Activated T-helper 17 cell treated with anti-CD3 and anti-CD28 coated beads, Interleukin-2, amount 50 U/mL, for 72 hours (primary cell): Measurements from ENCODE around the gene MAT2B. TPM values are rescaled to one million over a fixed set of nuclear protein-coding genes. Genes with fewer than 3 reads are reported as not detected.

ENCODE experiments used
- ATAC-seq: fragments of 150-1000 bp; cut with Tn5 transposase; replicated peaks from 2 replicates; pipeline ENCODE4 v1.10.0; 2021; ENCODE audit warnings: mild to moderate bottlenecking, moderate library complexity
- H3K27ac Mint-ChIP-seq: one replicate; pipeline ENCODE4 v1.8.0; 2022; ENCODE audit warnings: mixed read lengths
- H3K27me3 Mint-ChIP-seq: one replicate; pipeline ENCODE4 v1.8.0; 2022; ENCODE audit warnings: mixed read lengths
- H3K36me3 Mint-ChIP-seq: one replicate; pipeline ENCODE4 v1.8.0; 2022; ENCODE audit warnings: low read depth, mild to moderate bottlenecking, mixed read lengths
- H3K4me1 Mint-ChIP-seq: one replicate; pipeline ENCODE4 v1.8.0; 2022; ENCODE audit warnings: mixed read lengths
- H3K4me3 Mint-ChIP-seq: one replicate; pipeline ENCODE4 v1.8.0; 2022; ENCODE audit warnings: mild to moderate bottlenecking, mixed read lengths
- H3K9me3 Mint-ChIP-seq: one replicate; pipeline ENCODE4 v1.8.0; 2022; ENCODE audit warnings: mixed read lengths
- total RNA-seq, 2 donors: library from RNA; stranded (reverse); gene quantifications; one replicate each; pipeline ENCODE4 v1.2.3, GENCODE V29; 2022

MAT2B gene
- total RNA-seq, 2 donors from 2014 or later, result 80.0 to 127 TPM

DNA sequence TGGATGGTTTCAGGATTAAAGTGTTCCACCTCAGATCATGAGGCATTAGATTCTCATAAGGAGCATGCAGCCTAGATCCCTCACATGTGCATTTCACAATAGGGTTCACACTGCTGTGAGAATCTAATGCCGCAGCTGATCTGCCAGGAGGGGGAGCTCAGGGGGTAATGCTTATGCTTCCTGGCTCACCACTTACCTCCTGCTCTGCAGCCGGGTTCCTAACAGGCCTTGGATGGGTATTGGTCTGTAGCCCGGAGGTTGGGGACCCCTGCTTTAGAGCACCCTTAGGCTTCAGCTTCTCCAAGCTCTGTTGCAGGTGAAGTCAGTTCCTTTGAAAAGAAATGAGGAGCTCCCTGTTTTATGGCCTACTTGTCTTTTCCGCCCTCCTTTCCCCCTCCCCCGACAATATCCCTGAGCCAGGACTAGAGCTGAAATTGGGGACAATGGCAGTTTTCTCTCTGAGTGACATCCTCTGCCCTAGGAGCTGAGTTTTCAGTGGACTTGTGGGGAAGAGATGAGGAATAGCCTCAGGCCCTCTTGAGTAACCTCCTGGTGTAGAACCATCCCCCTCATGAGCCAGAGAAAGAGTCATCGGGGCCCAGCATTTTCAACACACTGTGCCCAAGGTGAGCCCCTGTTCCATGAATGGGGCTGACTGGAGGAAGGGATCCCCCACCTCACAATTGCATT is 16.2 kb upstream of the MAT2B start:
- Mint-ChIP-seq H3K4me1 (no peaks in the 10 kb centered on the region), H3K27ac (no peak overlapping the region), H3K36me3 (peaks cover 29% of the 10 kb centered on the region)

DNA sequence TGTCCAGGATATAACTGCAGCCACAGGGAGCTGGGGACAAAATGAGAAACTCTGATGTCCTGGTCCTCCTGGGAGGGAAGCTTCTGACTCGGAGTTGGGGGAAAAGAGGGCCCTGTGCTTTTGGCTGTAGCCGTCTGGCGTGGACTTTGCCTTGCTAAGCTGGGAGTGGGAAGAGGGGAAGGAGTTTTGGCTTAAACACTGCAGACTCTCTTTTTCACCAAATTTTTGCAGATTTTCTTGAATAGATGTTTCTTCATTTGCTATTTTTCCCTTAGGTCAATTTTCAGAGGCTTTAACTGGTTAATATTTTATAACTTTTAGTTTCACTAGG is 15.7 kb upstream of the MAT2B start:
- Mint-ChIP-seq H3K4me3 (no peak overlapping the region), H3K4me1 (no peaks in the 10 kb centered on the region), H3K9me3 (no peaks in the 10 kb centered on the region), H3K27ac (no peak overlapping the region), H3K27me3 (no peaks in the 10 kb centered on the region), H3K36me3 (peaks cover 26% of the 10 kb centered on the region)
- no peak for ATAC-seq

More for the DNA sequence above, 16.2 kb upstream of the MAT2B start:
- Mint-ChIP-seq H3K9me3 (no peaks in the 10 kb centered on the region), H3K27me3 (no peaks in the 10 kb centered on the region), H3K4me3 (no peak overlapping the region)
- no peak for ATAC-seq

DNA sequence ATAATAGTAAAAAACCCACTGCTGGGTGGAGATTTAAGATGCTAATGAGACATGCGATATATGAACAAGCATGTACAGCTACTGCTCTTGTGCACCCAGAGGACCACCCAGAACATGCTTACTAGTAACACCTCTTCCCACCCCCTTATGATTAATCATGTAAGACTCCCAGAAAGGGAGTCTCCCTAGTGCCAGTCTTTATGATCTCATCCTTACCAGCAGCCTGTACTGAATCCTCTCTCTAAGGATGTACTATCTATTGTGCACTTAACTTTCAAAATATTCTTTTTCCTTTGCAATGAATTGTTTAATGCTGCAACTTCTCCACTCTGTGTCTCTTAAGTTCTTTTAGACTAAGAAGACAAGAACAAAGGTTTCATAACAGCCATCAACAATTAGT is 9.1 kb upstream of the MAT2B start:
- Mint-ChIP-seq H3K4me3 (no peak overlapping the region), H3K4me1 (no peaks in the 10 kb centered on the region), H3K9me3 (no peaks in the 10 kb centered on the region), H3K36me3 (peaks cover 3% of the 10 kb centered on the region), H3K27me3 (no peaks in the 10 kb centered on the region), H3K27ac (no peak overlapping the region)
- no peak for ATAC-seq

DNA sequence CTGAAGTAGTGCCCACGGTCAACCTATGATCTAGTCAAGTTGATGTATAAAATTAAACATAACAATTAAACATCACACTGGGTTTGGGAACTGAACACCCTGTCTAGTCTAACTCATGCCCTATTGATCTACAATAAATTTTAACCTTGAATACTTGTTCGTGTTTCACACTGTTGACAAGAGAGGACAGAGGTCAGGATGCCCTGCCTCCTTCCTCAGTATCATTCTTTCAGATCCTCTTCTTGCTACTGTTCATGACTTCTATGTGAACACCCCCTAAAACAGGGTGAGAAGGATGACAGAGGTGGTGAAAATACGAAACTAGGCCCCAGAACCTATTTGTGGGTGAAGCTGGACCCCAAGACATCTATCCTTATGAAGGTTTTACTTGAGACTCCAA is 8.1 kb upstream of the MAT2B start:
- Mint-ChIP-seq H3K36me3 (no peaks in the 10 kb centered on the region), H3K27me3 (no peaks in the 10 kb centered on the region), H3K9me3 (no peaks in the 10 kb centered on the region), H3K4me3 (no peak overlapping the region), H3K27ac (no peak overlapping the region), H3K4me1 (no peaks in the 10 kb centered on the region)
- ATAC-seq, result no peak

DNA sequence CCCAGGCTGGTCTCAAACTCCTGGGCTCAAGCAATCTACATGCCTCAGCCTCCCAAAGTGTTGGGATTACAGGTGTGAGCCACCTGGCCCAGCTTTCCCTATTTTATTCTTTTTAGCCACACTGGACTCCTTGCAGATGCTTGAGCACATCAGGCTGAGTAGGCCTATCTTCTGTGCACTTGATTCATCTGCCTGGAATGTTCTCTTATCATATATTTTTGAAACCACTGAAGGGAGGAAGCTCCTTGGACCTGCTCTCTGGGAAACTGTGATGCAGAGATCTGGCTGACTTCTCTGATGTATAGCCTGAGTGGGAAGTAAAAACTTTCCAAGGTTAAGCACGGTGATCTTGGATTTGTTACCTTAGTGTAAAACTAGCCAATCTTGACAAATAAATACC is 6.5 kb upstream of the MAT2B start:
- Mint-ChIP-seq H3K27ac (no peak overlapping the region), H3K36me3 (no peaks in the 10 kb centered on the region), H3K9me3 (no peaks in the 10 kb centered on the region), H3K4me3 (no peak overlapping the region), H3K4me1 (peaks cover 6% of the 10 kb centered on the region), H3K27me3 (no peaks in the 10 kb centered on the region)
- ATAC-seq, result no peak

DNA sequence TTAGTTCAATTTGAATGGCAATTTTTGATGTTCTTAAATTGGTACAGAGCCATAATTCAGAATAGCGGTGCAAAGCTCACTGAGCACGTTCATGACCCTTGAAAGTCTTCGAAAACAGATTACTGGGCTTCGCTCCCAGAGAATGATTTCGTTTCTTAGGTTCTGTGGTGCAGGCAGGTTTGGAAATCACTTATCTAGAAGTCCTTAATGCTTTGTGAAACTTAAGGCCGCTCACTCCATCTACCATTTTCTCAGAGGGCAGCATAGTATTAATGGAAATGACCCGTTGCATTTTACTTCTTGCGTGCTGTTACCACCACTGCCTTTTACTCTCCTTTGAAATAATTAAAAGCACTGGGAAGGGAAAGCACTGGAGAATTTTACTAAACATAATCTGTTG is 2.9 kb upstream of the MAT2B start:
- Mint-ChIP-seq H3K9me3 (no peaks in the 10 kb centered on the region), H3K4me1 (peaks cover 6% of the 10 kb centered on the region), H3K36me3 (peaks cover 26% of the 10 kb centered on the region), H3K27ac (peak overlapping the region; percentile 99), H3K4me3 (peak overlapping the region; percentile 93), H3K27me3 (no peaks in the 10 kb centered on the region)
- ATAC-seq, result no peak

DNA sequence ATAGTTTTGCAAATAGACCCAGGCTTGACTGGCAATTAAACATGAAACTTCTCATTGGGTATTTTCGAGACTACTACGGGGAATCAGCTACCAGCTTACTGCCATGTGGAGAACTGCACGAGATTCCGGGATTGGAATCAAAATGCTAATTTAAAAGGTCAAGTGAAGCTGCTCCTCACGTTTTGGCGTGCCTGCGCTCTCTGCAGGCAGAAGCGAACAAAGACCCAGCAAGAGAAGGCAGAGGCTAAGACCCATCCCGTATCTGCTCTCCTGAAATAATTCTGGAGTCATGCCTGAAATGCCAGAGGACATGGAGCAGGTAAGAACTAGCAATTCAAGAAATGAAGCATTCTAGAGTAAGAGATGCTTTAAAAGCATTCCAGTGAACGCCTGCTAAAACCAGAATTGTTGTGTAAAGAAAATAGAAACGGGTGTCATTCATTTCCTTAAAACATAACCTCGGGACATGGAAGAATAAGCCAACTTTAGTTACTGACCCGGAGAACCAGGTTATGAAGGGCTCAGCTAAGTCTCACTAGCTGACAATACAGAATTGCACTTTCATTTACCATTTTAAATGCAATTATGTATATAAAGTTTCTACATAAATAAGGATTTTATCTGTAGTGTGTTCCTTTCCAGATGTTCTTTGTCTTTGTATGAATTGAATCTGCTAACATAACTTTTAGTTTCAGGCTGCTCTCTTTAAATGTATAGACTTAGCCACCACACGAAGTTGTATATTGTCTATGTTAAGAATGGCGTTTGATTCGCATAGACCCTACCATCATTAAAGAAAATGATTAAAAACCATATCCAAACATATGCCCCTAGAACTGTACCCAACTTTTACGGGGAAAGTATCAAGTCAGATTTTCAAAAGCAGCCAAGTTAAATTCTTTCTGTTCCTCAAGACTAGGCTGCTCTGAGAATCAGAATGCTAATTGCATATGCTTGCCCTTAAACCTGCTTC is 2.0 kb upstream of the MAT2B start:
- no peak for ATAC-seq
- H3K27me3 Mint-ChIP-seq, result no peaks in the 10 kb centered on the region
- H3K9me3 Mint-ChIP-seq, result no peaks in the 10 kb centered on the region
- H3K36me3 Mint-ChIP-seq, result peaks cover 34% of the 10 kb centered on the region
- peak overlapping the region; percentile 99 for H3K27ac Mint-ChIP-seq
- H3K4me3 Mint-ChIP-seq, result peak overlapping the region; percentile 93
- peaks cover 6% of the 10 kb centered on the region for H3K4me1 Mint-ChIP-seq

DNA sequence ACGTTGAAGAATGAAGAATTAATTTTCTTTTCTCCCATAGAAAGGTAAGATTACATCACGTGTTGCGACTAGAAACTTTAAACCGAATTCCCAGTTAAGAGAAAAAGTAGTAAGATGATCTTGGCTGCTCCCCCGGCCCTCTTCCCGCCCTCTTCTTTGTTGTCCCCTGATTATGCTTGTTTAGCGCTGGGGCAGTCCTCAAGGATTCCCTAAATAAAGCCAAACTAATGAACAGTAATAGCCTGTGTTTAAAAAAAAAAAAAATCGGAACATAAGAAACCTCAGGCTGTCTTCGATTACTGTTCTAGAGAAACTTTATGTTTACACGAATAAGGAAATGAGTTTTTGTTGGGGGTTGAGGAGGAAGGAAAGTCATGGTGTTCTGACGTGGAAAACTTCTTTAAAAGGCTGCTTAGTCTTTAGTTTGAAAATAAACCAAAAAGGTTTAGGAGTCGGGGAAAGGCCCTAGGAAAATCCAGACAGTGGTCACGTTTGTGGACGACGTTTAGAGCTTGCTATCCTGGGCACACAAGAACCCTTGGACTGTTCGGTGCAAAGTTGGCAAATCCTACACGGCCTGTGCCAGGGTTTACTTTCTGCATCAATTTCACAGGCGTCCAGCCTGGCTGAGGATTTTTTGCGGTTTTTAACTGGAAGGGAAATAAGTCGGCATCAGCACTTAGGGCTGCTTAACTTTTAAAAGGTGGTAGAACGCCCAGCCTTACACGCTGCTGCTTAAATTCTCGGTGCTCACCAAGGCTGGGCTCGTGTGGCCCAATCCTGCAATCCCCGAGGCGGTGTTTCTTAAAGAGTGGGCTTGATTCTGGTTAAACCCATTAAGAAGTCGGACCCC is 1.1 kb upstream of the MAT2B start:
- Mint-ChIP-seq H3K27me3 (no peaks in the 10 kb centered on the region), H3K4me3 (peak overlapping the region; percentile 93), H3K27ac (peak overlapping the region; percentile 99), H3K4me1 (peaks cover 6% of the 10 kb centered on the region), H3K36me3 (peaks cover 44% of the 10 kb centered on the region), H3K9me3 (no peaks in the 10 kb centered on the region)
- ATAC-seq, result peak; percentile 15

DNA sequence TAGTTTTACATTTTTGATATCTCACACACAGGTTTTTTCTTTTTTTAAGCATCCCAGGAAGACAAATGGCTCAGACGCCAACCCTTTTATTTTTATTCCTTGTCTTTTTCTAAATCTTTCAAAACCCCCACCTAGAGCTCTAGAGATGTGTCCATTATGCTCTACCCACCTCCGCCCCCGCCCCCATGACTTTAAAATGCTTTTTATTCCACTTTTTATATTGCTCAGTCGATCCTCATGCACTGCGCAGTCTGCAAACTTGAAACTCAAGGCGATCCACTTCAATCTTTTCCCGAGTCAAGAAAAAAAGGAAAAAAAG is 411 bp upstream of the MAT2B start:
- ATAC-seq, result peak; percentile 1
- H3K9me3 Mint-ChIP-seq, result no peaks in the 10 kb centered on the region
- peak overlapping the region; percentile 99 for H3K27ac Mint-ChIP-seq
- no peaks in the 10 kb centered on the region for H3K27me3 Mint-ChIP-seq
- H3K4me3 Mint-ChIP-seq, result peak overlapping the region; percentile 93
- peaks cover 6% of the 10 kb centered on the region for H3K4me1 Mint-ChIP-seq
- H3K36me3 Mint-ChIP-seq, result peaks cover 51% of the 10 kb centered on the region

DNA sequence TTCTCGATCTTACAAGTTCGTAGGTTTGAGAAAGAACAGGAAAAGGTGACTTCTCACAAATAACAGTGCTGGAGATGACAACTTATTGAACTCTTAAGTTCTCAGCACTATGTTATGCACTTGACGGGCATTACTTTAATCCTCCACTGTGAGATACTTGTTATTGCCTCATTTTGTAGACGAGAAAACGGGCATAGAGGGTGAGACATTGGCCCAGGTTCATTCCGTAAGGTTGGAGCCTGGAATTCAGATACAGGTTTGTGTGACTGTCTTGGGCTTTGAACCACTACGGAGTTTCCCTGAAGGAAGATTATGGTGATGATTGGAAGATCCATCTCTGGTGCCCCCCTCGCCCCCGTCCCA is 657 bp downstream of the MAT2B start:
- Mint-ChIP-seq H3K4me1 (peaks cover 6% of the 10 kb centered on the region), H3K9me3 (no peaks in the 10 kb centered on the region), H3K27ac (peak overlapping the region; percentile 99), H3K36me3 (peaks cover 60% of the 10 kb centered on the region), H3K4me3 (peak overlapping the region; percentile 93), H3K27me3 (no peaks in the 10 kb centered on the region)
- ATAC-seq, result peak; percentile 59

DNA sequence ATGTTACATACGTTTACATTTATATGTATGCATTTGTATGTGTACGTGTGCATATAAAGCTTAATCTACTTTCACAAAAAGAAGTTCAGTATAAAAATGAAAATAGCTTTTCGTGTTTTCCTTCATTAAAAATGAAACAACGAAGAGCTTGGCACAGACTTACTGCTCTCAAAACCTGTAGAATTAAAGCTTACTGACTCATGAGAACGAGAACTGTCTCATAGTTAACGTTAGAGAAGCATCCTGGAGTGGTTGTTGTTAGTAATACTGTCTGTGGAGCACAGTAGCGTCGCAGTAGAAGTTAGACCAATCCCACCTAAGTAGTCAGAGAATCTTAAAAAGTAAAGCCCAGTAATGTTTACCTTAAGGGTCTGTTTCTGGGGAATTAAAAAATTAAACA is 1.3 kb downstream of the MAT2B start:
- H3K27me3 Mint-ChIP-seq, result no peaks in the 10 kb centered on the region
- peaks cover 63% of the 10 kb centered on the region for H3K36me3 Mint-ChIP-seq
- H3K9me3 Mint-ChIP-seq, result no peaks in the 10 kb centered on the region
- peak overlapping the region; percentile 93 for H3K4me3 Mint-ChIP-seq
- H3K27ac Mint-ChIP-seq, result peak overlapping the region; percentile 99
- ATAC-seq, result peak; percentile 49
- H3K4me1 Mint-ChIP-seq, result peaks cover 6% of the 10 kb centered on the region

DNA sequence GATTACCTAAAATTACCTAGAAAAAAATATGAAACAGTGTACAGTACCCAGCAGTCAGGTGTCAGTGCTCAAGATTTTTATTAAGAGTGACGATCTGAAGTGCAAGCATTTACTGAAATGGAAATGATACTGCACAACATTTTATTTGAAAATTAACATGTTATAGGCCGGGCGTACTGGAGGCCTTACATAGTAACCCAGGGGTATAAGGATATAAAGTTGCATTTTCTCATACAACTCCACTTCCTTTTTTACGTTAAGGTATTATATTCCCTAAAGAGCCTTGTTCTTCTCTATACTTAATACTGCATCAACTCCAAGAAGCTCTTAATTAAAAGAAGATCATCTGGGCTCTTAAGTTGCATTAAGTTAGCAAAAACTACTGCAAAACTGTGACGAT is 3.3 kb downstream of the MAT2B start:
- H3K36me3 Mint-ChIP-seq, result peaks cover 84% of the 10 kb centered on the region
- no peaks in the 10 kb centered on the region for H3K27me3 Mint-ChIP-seq
- peak overlapping the region; percentile 93 for H3K4me3 Mint-ChIP-seq
- no peaks in the 10 kb centered on the region for H3K4me1 Mint-ChIP-seq
- no peak for ATAC-seq
- H3K27ac Mint-ChIP-seq, result peak overlapping the region; percentile 99
- no peaks in the 10 kb centered on the region for H3K9me3 Mint-ChIP-seq

DNA sequence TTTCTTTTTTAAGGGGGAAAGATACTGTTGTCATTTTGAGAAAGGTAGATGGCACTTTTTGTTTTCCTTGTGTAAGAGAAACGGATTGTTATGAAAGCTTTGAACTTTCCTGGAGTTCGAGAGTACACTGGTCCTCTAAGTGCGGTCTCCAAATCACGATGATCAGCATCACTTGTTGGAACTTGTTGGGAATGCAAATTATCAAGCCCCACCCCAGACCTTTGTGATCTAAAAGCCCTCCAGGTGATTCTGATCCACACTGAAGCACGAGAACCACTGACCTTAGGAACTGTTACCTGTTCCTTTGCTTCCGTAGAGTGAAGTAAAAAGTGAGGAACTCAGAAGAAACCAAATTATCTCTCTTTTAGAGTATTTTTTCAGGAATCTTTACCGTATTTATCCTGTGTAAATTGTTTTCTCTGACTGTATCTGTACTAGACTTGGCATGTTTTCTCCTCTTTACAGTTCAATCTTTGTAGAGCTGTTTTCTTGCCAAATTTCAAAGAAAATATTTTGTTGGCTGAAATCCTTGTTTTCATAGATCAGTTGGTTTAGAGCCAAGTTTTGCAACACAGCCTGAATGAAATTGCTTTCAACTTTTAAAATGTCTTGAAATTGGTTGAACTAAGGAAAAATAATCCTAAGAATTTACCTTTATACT is 4.0 kb downstream of the MAT2B start:
- no peak for ATAC-seq
- H3K27ac Mint-ChIP-seq, result peak overlapping the region; percentile 99
- no peaks in the 10 kb centered on the region for H3K4me1 Mint-ChIP-seq
- H3K27me3 Mint-ChIP-seq, result no peaks in the 10 kb centered on the region
- no peaks in the 10 kb centered on the region for H3K9me3 Mint-ChIP-seq
- H3K36me3 Mint-ChIP-seq, result peaks cover 90% of the 10 kb centered on the region
- H3K4me3 Mint-ChIP-seq, result peak overlapping the region; percentile 93

DNA sequence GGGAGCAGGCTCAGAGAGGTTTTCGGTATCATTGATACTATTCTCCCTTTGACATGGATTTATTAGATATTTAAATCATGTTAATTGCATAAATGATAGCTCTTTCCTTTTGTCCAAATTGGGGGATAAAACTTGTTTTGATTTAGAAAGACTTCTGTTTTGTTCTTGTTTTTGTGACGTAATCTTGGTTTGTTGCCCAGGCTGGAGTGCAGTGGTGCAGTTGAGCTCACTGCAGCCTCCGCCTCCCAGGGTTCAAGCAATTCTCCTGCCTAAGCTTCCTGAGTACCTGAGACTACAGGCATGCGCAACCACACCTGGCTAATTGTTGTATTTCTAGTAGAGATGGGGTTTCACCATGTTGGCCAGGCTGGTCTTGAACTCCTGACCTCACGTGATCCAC is 7.1 kb downstream of the MAT2B start:
- H3K4me1 Mint-ChIP-seq, result no peaks in the 10 kb centered on the region
- H3K36me3 Mint-ChIP-seq, result peaks cover 96% of the 10 kb centered on the region
- H3K9me3 Mint-ChIP-seq, result no peaks in the 10 kb centered on the region
- peak overlapping the region; percentile 58 for H3K4me3 Mint-ChIP-seq
- no peak for ATAC-seq
- H3K27ac Mint-ChIP-seq, result no peak overlapping the region
- no peaks in the 10 kb centered on the region for H3K27me3 Mint-ChIP-seq
